NCI-H2107 (cell line): ENCODE data around the gene PRDM15.
A peak's percentile ranks its signal among the peaks of the same experiment; 100 is the strongest.

ENCODE experiments used
- DNase-seq: peaks from one replicate; lab custom pipeline; 2025; lab: John Stamatoyannopoulos, UW

PRDM15 gene

DNA sequence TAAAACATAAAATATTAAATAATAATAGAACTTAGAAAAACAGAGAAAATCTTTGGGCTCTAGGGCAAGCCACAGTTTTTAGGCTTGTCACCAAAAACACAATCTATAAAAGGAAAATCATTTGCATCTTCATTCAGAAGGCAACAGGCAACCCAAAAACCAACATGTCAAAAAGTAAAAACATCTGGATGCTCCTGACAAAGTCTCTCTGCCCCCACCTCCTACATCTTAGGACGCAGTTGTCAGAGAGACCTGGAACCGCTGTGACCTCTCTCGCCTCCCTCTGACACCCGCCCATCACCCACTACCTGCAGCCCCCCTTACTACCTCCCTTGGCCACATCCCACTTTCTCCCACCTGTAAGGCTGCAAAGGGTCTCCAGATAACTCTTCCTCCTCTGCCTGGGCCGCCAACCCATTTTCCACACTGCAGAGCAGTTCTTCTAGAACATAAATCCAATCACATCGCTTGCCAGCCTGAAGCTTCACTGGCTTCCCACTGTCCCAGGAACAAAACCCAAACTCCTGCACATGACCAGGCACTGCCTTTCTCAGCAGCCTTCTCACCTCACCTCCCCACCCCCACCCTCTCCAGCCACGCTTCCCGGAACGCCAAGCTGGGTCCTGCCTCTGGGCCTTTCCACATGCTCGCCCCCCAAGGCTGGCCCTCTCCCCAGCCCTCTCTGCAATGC lies 14.7 kb downstream of the PRDM15 start:
- DNase-seq = no peak

DNA sequence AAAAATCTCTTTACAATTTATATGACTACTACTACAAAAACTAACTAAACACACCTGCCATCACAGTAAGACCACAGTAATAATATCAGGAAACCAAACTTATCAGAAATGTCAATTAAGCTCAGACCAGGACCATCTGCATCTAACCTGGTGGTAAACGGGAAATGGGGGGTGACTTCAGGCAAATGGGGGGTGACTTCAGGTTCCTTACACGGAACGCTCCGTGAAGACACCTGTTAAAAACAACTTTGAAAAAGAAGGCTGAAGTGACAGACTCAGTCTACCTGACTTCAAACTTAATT lies 15.8 kb downstream of the PRDM15 start:
- no peak for DNase-seq

DNA sequence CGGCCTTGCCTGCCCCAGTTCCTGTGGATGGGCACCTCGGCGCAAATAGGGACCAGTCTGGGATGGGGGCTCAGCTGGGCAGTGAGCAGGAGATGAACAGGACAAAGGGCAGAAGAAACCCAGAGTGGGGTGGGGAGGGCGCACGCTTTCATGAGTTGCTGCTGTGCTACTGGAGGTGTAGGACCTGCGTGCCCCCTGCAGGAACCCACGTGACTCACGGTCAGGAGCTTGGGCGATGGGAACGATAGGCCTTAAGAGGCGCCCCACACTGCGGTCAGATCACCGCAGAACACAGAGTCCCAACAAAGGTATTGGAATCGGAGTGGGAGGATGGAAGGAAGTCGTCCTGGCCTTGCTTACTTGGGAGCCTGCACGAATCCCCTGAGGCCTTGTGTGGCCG lies 17.2 kb downstream of the PRDM15 start:
- no peak for DNase-seq

- no peak for DNase-seq
Observed at GRCh38 chr21:41861255-41861654, 17.9 kb downstream of the PRDM15 start.

DNA sequence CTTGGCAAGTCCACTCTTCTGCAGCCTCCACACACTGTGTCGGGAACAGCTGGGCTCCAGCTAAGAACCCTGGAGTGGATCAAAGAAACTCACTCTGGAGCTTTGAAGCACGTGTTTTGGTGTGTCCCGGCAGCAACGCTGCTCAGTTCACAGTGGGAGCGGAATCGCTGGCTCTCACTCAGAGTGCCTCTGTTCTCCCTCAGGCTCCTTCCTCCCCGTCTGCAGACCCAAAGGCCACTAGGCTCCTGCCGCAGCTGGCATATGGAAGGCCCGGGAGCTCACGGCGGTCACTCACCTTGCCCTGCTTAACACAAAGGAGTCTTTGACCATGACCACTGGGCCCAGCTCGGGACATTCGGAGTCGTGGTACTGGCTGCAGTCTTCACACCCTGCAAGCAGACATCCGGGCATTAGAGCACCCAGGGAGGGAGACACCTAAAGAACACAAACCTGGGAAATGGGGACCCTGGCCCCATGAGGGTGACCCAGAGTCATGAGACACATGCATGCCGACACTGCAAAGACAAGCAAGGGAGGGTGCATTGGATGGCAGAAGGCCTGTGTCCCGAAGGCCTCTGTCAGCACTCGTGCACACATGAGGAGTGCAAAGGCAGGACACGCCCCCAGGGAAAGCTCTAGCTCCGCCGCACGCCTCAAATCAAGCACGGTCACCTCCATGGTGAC lies 19.7 kb downstream of the PRDM15 start:
- DNase-seq = no peak

DNA sequence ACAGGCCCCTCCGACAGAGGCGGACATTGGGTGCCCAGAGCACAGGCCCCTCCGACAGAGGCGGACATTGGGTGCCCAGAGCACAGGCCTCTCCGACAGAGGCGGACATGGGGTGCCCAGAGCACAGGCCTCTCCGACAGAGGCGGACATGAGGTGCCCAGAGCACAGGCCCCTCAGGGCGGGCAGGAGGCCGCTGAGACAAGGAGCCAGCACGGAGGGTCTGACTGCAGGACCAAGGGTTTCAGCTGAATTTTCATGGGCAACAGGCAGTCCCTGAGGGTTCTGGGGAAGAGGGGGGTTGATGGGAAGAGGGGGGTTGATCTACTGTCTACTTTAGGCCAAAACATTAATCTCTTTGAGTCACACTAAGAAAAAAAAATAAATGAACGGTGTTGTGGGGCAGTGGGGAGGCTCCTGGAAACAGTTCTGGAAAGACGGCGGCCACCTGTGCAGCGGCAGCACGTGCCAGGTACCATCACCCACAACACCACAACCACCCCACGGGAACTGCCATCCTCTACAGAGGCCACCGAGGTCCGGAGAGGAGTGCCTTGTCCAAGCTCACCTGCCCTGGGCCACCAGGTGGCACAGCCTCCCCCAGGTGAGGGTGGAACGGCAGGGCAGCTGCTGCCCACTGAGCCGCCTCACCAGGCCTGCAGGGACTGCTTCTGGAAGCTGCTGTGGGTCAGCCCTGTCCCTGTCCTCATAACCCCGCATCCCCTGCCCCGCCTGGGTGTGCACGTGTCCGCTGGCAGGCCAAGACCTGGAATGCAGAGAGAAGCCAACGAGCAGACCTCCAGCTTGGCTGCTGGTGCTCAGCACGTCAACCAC lies 20.5 kb downstream of the PRDM15 start:
- no peak for DNase-seq

GRCh38 chr21:41857771-41858300 lies 21.3 kb downstream of the PRDM15 start:
- DNase-seq = no peak

DNA sequence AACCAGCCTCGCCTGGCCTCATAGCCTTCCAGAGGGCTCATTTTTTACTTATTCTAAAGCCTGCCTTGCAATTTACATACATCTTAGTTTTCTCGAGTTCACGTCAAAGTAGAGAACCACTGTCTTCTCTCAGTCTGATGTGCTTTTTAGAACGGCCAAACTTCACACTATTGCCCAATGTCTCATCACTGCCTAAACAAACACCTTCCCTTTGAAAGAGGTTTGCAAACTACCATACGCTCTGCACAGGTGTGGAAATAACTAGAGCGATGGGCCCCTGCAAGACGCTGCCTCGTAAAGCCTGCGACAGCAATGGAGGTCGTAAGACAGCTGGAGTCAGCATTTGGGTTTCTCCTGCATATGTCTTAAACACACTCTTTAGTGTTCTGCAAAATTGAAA lies 22.6 kb downstream of the PRDM15 start:
- no peak for DNase-seq

GRCh38 chr21:41854426-41854995 lies 24.6 kb downstream of the PRDM15 start:
- DNase-seq = no peak

GRCh38 chr21:41852929-41853320 lies 26.2 kb downstream of the PRDM15 start:
- DNase-seq = no peak

- DNase-seq = no peak
Observed at GRCh38 chr21:41852151-41852928, 26.8 kb downstream of the PRDM15 start.

- peak; percentile 59 for DNase-seq
Observed at GRCh38 chr21:41851090-41851790, 27.9 kb downstream of the PRDM15 start.

DNA sequence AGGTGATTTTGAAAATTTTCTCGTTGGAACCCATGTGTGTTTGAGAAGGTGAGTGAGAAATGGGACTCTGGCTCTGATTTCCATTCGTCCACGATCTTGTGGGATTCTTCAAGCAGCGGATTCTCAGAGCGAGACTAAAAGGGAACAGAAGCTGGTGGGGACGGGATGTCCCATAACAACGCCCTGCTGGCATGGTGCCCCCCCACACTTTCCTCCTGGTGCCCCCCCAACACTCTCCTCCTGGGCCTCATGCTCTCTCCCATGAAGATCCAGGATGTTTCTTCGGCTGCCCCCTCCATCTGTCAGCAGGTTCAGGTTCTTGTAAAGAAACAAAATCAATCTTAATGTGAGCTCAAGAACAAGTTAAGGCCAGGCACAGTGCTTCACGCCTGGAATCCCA lies 29.1 kb downstream of the PRDM15 start:
- DNase-seq = no peak

- DNase-seq = no peak
Observed at GRCh38 chr21:41848958-41849580, 30.1 kb downstream of the PRDM15 start.

DNA sequence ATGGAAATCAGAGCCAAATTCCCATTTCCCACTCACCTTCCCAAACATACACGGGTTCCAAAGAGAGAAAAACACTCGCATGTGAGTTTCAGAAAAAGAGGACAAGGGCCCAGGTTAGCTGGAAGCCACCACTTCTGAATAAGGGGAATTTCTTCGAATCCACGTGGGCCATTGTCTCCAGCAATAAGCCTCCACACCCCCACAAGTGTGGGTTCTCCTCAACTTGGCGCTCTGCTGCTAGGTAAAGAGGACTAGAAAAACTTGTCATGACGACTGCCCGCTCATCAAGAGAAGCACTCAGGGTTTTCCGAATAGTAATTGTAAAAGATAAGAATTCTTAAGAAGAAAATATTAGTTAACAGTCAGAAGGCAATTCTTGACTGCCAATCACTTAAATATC lies 30.6 kb downstream of the PRDM15 start:
- no peak for DNase-seq

- no peak for DNase-seq
Observed at GRCh38 chr21:41847066-41847804, 31.9 kb downstream of the PRDM15 start.

GRCh38 chr21:41846536-41846935 lies 32.6 kb downstream of the PRDM15 start:
- no peak for DNase-seq

GRCh38 chr21:41846033-41846317 lies 33.2 kb downstream of the PRDM15 start:
- no peak for DNase-seq

GRCh38 chr21:41845310-41846032 lies 33.7 kb downstream of the PRDM15 start:
- DNase-seq = no peak

DNA sequence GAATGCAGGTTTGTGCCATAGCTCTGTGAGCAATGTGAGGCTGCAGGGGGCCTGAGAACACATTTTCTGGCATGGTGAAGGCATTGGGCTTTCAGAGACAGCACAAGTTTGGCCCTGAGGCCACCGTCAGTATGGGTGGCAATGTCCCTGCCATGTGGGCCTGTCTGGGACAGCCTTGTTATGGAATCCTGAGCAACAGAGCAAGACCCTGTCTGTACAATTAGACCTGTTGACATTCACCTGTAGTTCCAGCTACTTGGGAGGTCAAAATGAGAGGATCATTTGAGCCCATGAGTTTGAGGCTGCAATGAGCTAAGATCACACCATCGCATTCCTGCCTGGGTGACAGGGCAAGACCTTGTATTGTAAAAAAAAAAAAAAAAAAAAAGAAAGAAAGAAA lies 35.6 kb downstream of the PRDM15 start:
- no peak for DNase-seq
